Liver (tissue), 9 donors: ENCODE measurements around the gene ASGR2. TPM values are rescaled to one million over a fixed set of nuclear protein-coding genes. Genes with fewer than 3 reads are reported as not detected.

Experiments
- DNase-seq: peaks from one replicate; pipeline ENCODE4 v3.0.0-alpha.2; 2017; ENCODE audit warnings: low spot score
- H3K27ac ChIP-seq, 2 donors: one replicate each; pipeline ENCODE4 v1.7.0; 2013; ENCODE audit warnings: inconsistent platforms in 2 of 2, low read length in 2 of 2, control low read depth in 1 of 2, low read depth in 1 of 2, mild to moderate bottlenecking in 1 of 2
- H3K27me3 ChIP-seq, 4 donors: one replicate each; pipeline versions ENCODE4 v1.6.1 to v1.7.0; 2013; ENCODE audit warnings: low read length in 3 of 4, inconsistent platforms in 1 of 4, mild to moderate bottlenecking in 1 of 4, moderate library complexity in 1 of 4; ENCODE audit not compliant: control insufficient read depth in 4 of 4, insufficient read depth in 4 of 4
- H3K36me3 ChIP-seq, 4 donors: one replicate each; pipeline versions ENCODE4 v1.6.1 to v1.7.0; 2013; ENCODE audit warnings: low read length in 3 of 4, mild to moderate bottlenecking in 3 of 4, low read depth in 1 of 4, moderate library complexity in 1 of 4; ENCODE audit not compliant: control insufficient read depth in 4 of 4, insufficient read depth in 3 of 4
- H3K4me1 ChIP-seq, 4 donors: one replicate each; pipeline versions ENCODE4 v1.6.1 to v1.7.0; 2013; ENCODE audit warnings: low read length in 3 of 4, mild to moderate bottlenecking in 3 of 4, moderate library complexity in 1 of 4; ENCODE audit not compliant: control insufficient read depth in 4 of 4, insufficient read depth in 4 of 4
- H3K4me3 ChIP-seq, 3 donors: one replicate each; pipeline versions ENCODE4 v1.6.1 to v1.7.0; 2013; ENCODE audit warnings: low read length in 3 of 3, control low read depth in 1 of 3, low read depth in 1 of 3, mild to moderate bottlenecking in 1 of 3
- H3K9ac ChIP-seq, 2 donors: one replicate each; pipeline ENCODE4 v1.7.0; 2013; ENCODE audit warnings: low read length in 2 of 2, mild to moderate bottlenecking in 2 of 2, moderate library complexity in 2 of 2, control low read depth in 1 of 2, low read depth in 1 of 2
- H3K9me3 ChIP-seq, 4 donors: one replicate each; pipeline versions ENCODE4 v1.6.1 to v1.7.0; 2013; ENCODE audit warnings: low read length in 3 of 4; ENCODE audit not compliant: control insufficient read depth in 4 of 4
- CTCF ChIP-seq: fragments of 150-350 bp; IDR thresholded peaks from 2 replicates; pipeline ENCODE4 v1.5.1; 2017; ENCODE audit warnings: improper control_type of control experiment, low read depth, low read length; ENCODE audit not compliant: missing input control
- EGR1 ChIP-seq, 2 donors: IDR thresholded peaks; 2 replicates each; pipeline ENCODE4 v1.6.1; 2016 to 2018; ENCODE audit warnings: antibody characterized with exemption in 2 of 2, low read depth in 2 of 2
- FOXA1 ChIP-seq: IDR thresholded peaks from 2 replicates; pipeline ENCODE4 v1.6.1; 2016; ENCODE audit warnings: antibody characterized with exemption
- FOXA2 ChIP-seq: IDR thresholded peaks from 2 replicates; pipeline ENCODE4 v1.6.1; 2016; ENCODE audit warnings: antibody characterized with exemption
- GABPA ChIP-seq, 2 donors: IDR thresholded peaks in 1 of 2; conservative IDR thresholded peaks in 1 of 2; 2 replicates each; pipeline ENCODE4 v1.6.1; 2016; ENCODE audit warnings: antibody characterized with exemption in 2 of 2, mild to moderate bottlenecking in 1 of 2, moderate library complexity in 1 of 2
- HNF4A ChIP-seq, 2 donors: conservative IDR thresholded peaks; 2 replicates each; pipeline ENCODE4 v1.6.1; 2016; ENCODE audit warnings: antibody characterized with exemption in 2 of 2, mild to moderate bottlenecking in 2 of 2
- HNF4G ChIP-seq: IDR thresholded peaks from 2 replicates; pipeline ENCODE4 v1.6.1; 2016; ENCODE audit warnings: antibody characterized with exemption
- JUND ChIP-seq, 2 donors: IDR thresholded peaks; 2 replicates each; pipeline ENCODE4 v1.6.1; 2016; ENCODE audit warnings: antibody characterized with exemption in 2 of 2
- MAX ChIP-seq: IDR thresholded peaks from 2 replicates; pipeline ENCODE4 v1.6.1; 2016; ENCODE audit warnings: antibody characterized with exemption
- NR2F2 ChIP-seq: IDR thresholded peaks from 2 replicates; pipeline ENCODE4 v1.6.1; 2016; ENCODE audit warnings: antibody characterized with exemption
- RAD21 ChIP-seq, 2 donors: IDR thresholded peaks; 2 replicates each; pipeline ENCODE4 v1.6.1; 2016; ENCODE audit warnings: antibody characterized with exemption in 2 of 2, mild to moderate bottlenecking in 2 of 2
- RXRA ChIP-seq, 2 donors: IDR thresholded peaks; 2 replicates each; pipeline ENCODE4 v1.6.1; 2017 to 2018; ENCODE audit warnings: antibody characterized with exemption in 2 of 2, mild to moderate bottlenecking in 1 of 2
- SP1 ChIP-seq: IDR thresholded peaks from 2 replicates; pipeline ENCODE4 v1.6.1; 2018; ENCODE audit warnings: antibody characterized with exemption, mild to moderate bottlenecking
- TAF1 ChIP-seq: conservative IDR thresholded peaks from 2 replicates; pipeline ENCODE4 v1.6.1; 2016; ENCODE audit warnings: antibody characterized with exemption, mild to moderate bottlenecking
- YY1 ChIP-seq: IDR thresholded peaks from 2 replicates; pipeline ENCODE4 v1.6.1; 2016; ENCODE audit warnings: antibody characterized with exemption, mild to moderate bottlenecking
- WGBS: extraction: QIAGEN DNeasy Blood & Tissue Kit; methylation state at CpG from one replicate; pipeline ENCODE4 v1.1.7; 2013; 5-methylcytosine and 5-hydroxymethylcytosine counted together
- polyA plus RNA-seq, 2 donors: library from polyadenylated mRNA; stranded (reverse) in 1 of 2; unstranded in 1 of 2; fragments of 200-250 nt in 1 of 2; fragments of >200 nt in 1 of 2; fragmentation: Nextera tagmentation in 1 of 2; extraction: Ambion mirVana in 1 of 2; gene quantifications; one replicate each; pipeline versions ENCODE4 v1.2.1 to v1.2.3, GENCODE V29; 2013 to 2015
- total RNA-seq, 2 donors: library from RNA; depleted of rRNA; stranded (reverse); fragments of >200 nt; gene quantifications; one replicate each; pipeline ENCODE4 v1.2.3, GENCODE V29; 2014
- TF ChIP-seq, protein P1 (sequence below): IDR thresholded peaks from 2 replicates; pipeline ENCODE4 v1.6.1; 2016; ENCODE audit warnings: antibody characterized with exemption
- TF ChIP-seq, protein P2 (sequence below): IDR thresholded peaks from 2 replicates; pipeline ENCODE4 v1.6.1; 2016; ENCODE audit warnings: antibody characterized with exemption, mild to moderate bottlenecking
- TF ChIP-seq, protein P3 (sequence below): IDR thresholded peaks from 2 replicates; pipeline ENCODE4 v1.6.1; 2016; ENCODE audit warnings: antibody characterized with exemption
- donor health status: healthy.
- donor health status: healthy.
- donor health status: healthy.
- donor health status: healthy.
- donor health status: healthy.

ASGR2 gene
- total and polyA plus RNA-seq, 4 donors: 188 to 657 (median 493) TPM

DNA sequence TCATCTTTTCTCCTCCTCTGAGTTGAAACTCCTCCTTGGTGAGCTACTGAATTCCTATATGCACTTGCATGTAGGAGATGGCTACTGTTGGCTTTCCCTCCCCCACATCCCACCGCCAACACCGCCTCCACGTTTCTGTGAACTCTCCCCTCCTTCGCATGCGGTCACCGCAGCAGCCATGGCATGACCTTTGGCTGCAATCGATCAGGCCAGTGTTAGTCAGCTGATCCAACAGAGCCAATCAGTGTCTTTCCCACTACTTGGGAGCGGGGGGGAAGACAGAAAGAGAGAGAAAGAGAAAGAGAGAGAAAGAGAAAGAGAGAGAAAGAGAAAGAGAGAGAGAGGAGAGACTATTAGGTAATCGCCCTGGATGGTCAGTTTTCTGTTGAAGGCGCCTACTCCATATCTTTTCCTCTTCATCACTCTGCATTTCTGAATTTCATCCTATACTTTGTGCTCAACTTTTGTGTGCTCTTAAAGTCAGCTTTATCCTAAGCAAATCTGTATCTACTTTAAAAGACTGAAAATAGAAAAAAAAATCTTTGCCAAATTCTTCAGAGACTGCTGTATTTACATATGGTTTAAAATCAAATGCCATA lies 41.8 kb upstream of the ASGR2 start:
- H3K27me3 ChIP-seq: no peaks in the 10 kb centered on the region
- peak; percentile 63 for DNase-seq
- no peaks in the 10 kb centered on the region for H3K36me3 ChIP-seq
- 35% methylated on average over 10 of the region's 10 CpGs for WGBS
- H3K9ac ChIP-seq: peak overlapping the region in 1 of 2 donors; percentile 42
- H3K9me3 ChIP-seq: no peaks in the 10 kb centered on the region
- peaks cover 0 to 4% (median 0%) of the 10 kb centered on the region in 4 donors for H3K4me1 ChIP-seq
- peak overlapping the region; percentile 58 to 66 for H3K27ac ChIP-seq
- TF ChIP-seq GABPA (IDR thresholded peaks at IDR 0.05 in 1 of 2, conservative IDR thresholded peaks at IDR 0.05 in 1 of 2): peak in 1 of 2 donors; percentile 36
- TF ChIP-seq FOXA2: no peak
- peak; percentile 93 for TF ChIP-seq SP1
- TF ChIP-seq RXRA (IDR thresholded peaks at IDR 0.05): peak; percentile 93 to 94
- TF ChIP-seq, protein P1, sequence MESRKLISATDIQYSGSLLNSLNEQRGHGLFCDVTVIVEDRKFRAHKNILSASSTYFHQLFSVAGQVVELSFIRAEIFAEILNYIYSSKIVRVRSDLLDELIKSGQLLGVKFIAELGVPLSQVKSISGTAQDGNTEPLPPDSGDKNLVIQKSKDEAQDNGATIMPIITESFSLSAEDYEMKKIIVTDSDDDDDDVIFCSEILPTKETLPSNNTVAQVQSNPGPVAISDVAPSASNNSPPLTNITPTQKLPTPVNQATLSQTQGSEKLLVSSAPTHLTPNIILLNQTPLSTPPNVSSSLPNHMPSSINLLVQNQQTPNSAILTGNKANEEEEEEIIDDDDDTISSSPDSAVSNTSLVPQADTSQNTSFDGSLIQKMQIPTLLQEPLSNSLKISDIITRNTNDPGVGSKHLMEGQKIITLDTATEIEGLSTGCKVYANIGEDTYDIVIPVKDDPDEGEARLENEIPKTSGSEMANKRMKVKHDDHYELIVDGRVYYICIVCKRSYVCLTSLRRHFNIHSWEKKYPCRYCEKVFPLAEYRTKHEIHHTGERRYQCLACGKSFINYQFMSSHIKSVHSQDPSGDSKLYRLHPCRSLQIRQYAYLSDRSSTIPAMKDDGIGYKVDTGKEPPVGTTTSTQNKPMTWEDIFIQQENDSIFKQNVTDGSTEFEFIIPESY: peak; percentile 89
- TF ChIP-seq YY1: peak; percentile 97
- TF ChIP-seq EGR1 (IDR thresholded peaks at IDR 0.05; ENCODE audit: low read depth in 2 of 2): peak in 1 of 2 donors; percentile 42
- TF ChIP-seq, protein P2, sequence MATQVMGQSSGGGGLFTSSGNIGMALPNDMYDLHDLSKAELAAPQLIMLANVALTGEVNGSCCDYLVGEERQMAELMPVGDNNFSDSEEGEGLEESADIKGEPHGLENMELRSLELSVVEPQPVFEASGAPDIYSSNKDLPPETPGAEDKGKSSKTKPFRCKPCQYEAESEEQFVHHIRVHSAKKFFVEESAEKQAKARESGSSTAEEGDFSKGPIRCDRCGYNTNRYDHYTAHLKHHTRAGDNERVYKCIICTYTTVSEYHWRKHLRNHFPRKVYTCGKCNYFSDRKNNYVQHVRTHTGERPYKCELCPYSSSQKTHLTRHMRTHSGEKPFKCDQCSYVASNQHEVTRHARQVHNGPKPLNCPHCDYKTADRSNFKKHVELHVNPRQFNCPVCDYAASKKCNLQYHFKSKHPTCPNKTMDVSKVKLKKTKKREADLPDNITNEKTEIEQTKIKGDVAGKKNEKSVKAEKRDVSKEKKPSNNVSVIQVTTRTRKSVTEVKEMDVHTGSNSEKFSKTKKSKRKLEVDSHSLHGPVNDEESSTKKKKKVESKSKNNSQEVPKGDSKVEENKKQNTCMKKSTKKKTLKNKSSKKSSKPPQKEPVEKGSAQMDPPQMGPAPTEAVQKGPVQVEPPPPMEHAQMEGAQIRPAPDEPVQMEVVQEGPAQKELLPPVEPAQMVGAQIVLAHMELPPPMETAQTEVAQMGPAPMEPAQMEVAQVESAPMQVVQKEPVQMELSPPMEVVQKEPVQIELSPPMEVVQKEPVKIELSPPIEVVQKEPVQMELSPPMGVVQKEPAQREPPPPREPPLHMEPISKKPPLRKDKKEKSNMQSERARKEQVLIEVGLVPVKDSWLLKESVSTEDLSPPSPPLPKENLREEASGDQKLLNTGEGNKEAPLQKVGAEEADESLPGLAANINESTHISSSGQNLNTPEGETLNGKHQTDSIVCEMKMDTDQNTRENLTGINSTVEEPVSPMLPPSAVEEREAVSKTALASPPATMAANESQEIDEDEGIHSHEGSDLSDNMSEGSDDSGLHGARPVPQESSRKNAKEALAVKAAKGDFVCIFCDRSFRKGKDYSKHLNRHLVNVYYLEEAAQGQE: peak; percentile 86
- peak; percentile 99 for TF ChIP-seq MAX
- TF ChIP-seq TAF1: no peak
- TF ChIP-seq, protein P3, sequence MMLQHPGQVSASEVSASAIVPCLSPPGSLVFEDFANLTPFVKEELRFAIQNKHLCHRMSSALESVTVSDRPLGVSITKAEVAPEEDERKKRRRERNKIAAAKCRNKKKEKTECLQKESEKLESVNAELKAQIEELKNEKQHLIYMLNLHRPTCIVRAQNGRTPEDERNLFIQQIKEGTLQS: peak; percentile 32
- TF ChIP-seq HNF4G: peak; percentile 66
- peak; percentile 79 for TF ChIP-seq FOXA1
- TF ChIP-seq CTCF: no peak
- peak; percentile 89 to 94 for TF ChIP-seq HNF4A (conservative IDR thresholded peaks at IDR 0.05)
- peak; percentile 31 to 38 for TF ChIP-seq RAD21 (IDR thresholded peaks at IDR 0.05)
- TF ChIP-seq NR2F2: peak; percentile 79
- peak; percentile 43 to 80 for TF ChIP-seq JUND (IDR thresholded peaks at IDR 0.05)
- peak overlapping the region in 2 of 3 donors; percentile 35 to 56 for H3K4me3 ChIP-seq
